GM12892 (cell line): ENCODE measurements around the gene MTFR1L.

Experiments used
- POLR2A ChIP-seq: IDR thresholded peaks from 2 replicates; pipeline ENCODE4 v1.6.1; 2011; ENCODE audit warnings: low read depth, low read length, control low read depth
- POLR2AphosphoS5 ChIP-seq: IDR thresholded peaks from 2 replicates; pipeline ENCODE4 v1.6.1; 2011; ENCODE audit warnings: low read depth, low read length, control low read depth

- TF ChIP-seq POLR2A = no peak
- no peak for TF ChIP-seq POLR2AphosphoS5
Observed at GRCh38 chr1:25870614-25871013, 50.9 kb downstream of the MTFR1L start.
